SKM-1 treated with dmso at 0.1 percent for 144 hours (cell line): ENCODE data around the gene WNK2.

Experiments
- DNase-seq: peaks from one replicate; lab custom pipeline; 2025; ENCODE audit not compliant: unreplicated experiment; lab: John Stamatoyannopoulos, UW

The WNK2 gene

GRCh38 chr9:93291536-93292287 is 107.8 kb downstream of the WNK2 start:
- no peak for DNase-seq

- DNase-seq = no peak
These were observed 108.3 kb downstream of the WNK2 start for GRCh38 chr9:93292288-93292615.

GRCh38 chr9:93292664-93293328 is 108.9 kb downstream of the WNK2 start:
- no peak for DNase-seq

GRCh38 chr9:93294011-93294410 is 110.1 kb downstream of the WNK2 start:
- no peak for DNase-seq

GRCh38 chr9:93295031-93295430 is 111.1 kb downstream of the WNK2 start:
- DNase-seq = no peak

GRCh38 chr9:93295456-93296076 is 111.6 kb downstream of the WNK2 start:
- DNase-seq = no peak

GRCh38 chr9:93296889-93297480 is 113.0 kb downstream of the WNK2 start:
- no peak for DNase-seq

GRCh38 chr9:93297659-93298497 is 113.9 kb downstream of the WNK2 start:
- DNase-seq = no peak

- no peak for DNase-seq
These were observed 114.8 kb downstream of the WNK2 start for GRCh38 chr9:93298498-93299417.

GRCh38 chr9:93299418-93300174 is 115.7 kb downstream of the WNK2 start:
- DNase-seq = no peak

- DNase-seq = no peak
These were observed 116.2 kb downstream of the WNK2 start for GRCh38 chr9:93300175-93300572.

- no peak for DNase-seq
These were observed 116.7 kb downstream of the WNK2 start for GRCh38 chr9:93300585-93301081.

GRCh38 chr9:93301291-93301811 is 117.4 kb downstream of the WNK2 start:
- no peak for DNase-seq

GRCh38 chr9:93301911-93302541 is 118.1 kb downstream of the WNK2 start:
- no peak for DNase-seq

- DNase-seq = no peak
These were observed 118.8 kb downstream of the WNK2 start for GRCh38 chr9:93302586-93303257.

- DNase-seq = no peak
These were observed 119.4 kb downstream of the WNK2 start for GRCh38 chr9:93303258-93303771.

GRCh38 chr9:93303806-93304573 is 120.1 kb downstream of the WNK2 start:
- DNase-seq = no peak
